Endothelial cell (in vitro differentiated cells): ENCODE measurements around the gene BIRC7. TPM values are rescaled to one million over a fixed set of nuclear protein-coding genes. Genes with fewer than 3 reads are reported as not detected.

ENCODE experiments used
- DNase-seq: peaks from one replicate; pipeline ENCODE4 v3.0.0; 2021; ENCODE audit warnings: low spot score
- H3K27ac Mint-ChIP-seq: one replicate; pipeline ENCODE4 v1.8.0; 2021; ENCODE audit warnings: mixed read lengths, inconsistent platforms; ENCODE audit not compliant: unreplicated experiment
- H3K27me3 Mint-ChIP-seq: one replicate; pipeline ENCODE4 v1.8.0; 2021; ENCODE audit warnings: mild to moderate bottlenecking, moderate library complexity, mixed read lengths, inconsistent platforms; ENCODE audit not compliant: unreplicated experiment
- H3K36me3 Mint-ChIP-seq: one replicate; pipeline ENCODE4 v1.8.0; 2021; ENCODE audit warnings: mild to moderate bottlenecking, low read depth, mixed read lengths, inconsistent platforms; ENCODE audit not compliant: unreplicated experiment
- H3K4me1 Mint-ChIP-seq: one replicate; pipeline ENCODE4 v1.8.0; 2021; ENCODE audit warnings: mild to moderate bottlenecking, mixed read lengths, inconsistent platforms; ENCODE audit not compliant: unreplicated experiment
- H3K4me3 Mint-ChIP-seq: one replicate; pipeline ENCODE4 v1.8.0; 2021; ENCODE audit warnings: mild to moderate bottlenecking, mixed read lengths, inconsistent platforms; ENCODE audit not compliant: unreplicated experiment
- H3K9me3 Mint-ChIP-seq: one replicate; pipeline ENCODE4 v1.8.0; 2021; ENCODE audit warnings: mixed read lengths, inconsistent platforms; ENCODE audit not compliant: unreplicated experiment
- total RNA-seq: library from RNA; stranded (reverse); fragmentation: NEBNext Ultra II Directional; extraction: Animal tissue kit (Norgen Biotek cat#: 25700); gene quantifications from one replicate; pipeline ENCODE4 v1.2.1, GENCODE V29; 2021; ENCODE audit not compliant: unreplicated experiment
- TF ChIP-seq, protein P1 (sequence below): fragments of 200-600 bp; sonication (generic); IDR thresholded peaks from one replicate; pipeline ENCODE4 v1.5.0; 2021; ENCODE audit warnings: antibody characterized with exemption; ENCODE audit not compliant: unreplicated experiment

Gene BIRC7
- total RNA-seq, 1 donor from 2014 or later: not detected

DNA sequence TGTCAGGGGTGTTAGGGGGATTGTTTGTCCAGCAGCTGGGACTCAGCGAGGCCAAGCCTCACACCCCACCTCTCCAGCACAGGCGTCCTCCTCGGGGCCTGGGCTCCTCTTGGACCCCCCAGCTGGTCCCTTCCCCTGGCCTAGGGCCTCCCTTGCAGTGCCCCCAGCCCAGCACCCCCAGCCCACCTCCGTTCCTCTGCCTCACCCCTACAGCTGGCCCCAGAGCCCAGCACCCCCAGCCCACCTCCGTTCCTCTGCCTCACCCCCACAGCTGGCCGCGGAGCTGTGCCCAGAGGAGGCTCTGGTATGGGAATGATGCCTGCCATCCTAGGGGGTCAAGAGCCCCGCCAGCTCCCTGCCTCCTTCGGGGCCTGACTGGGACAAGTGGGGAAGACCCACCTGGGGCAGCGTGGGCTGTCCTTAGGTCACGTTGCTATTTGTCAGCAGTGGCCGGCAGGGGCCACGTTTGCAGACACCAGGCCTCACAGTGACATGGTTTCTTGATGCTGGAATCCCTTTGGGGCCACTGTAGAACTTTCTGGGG lies 49.3 kb downstream of the BIRC7 start:
- H3K4me3 Mint-ChIP-seq: no peak overlapping the region
- no peaks in the 10 kb centered on the region for H3K9me3 Mint-ChIP-seq
- TF ChIP-seq, protein P1, sequence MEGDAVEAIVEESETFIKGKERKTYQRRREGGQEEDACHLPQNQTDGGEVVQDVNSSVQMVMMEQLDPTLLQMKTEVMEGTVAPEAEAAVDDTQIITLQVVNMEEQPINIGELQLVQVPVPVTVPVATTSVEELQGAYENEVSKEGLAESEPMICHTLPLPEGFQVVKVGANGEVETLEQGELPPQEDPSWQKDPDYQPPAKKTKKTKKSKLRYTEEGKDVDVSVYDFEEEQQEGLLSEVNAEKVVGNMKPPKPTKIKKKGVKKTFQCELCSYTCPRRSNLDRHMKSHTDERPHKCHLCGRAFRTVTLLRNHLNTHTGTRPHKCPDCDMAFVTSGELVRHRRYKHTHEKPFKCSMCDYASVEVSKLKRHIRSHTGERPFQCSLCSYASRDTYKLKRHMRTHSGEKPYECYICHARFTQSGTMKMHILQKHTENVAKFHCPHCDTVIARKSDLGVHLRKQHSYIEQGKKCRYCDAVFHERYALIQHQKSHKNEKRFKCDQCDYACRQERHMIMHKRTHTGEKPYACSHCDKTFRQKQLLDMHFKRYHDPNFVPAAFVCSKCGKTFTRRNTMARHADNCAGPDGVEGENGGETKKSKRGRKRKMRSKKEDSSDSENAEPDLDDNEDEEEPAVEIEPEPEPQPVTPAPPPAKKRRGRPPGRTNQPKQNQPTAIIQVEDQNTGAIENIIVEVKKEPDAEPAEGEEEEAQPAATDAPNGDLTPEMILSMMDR: no peak
- peaks cover 2% of the 10 kb centered on the region for H3K27me3 Mint-ChIP-seq
- H3K27ac Mint-ChIP-seq: no peak overlapping the region
- H3K36me3 Mint-ChIP-seq: peaks cover 10% of the 10 kb centered on the region
- no peaks in the 10 kb centered on the region for H3K4me1 Mint-ChIP-seq
- no peak for DNase-seq

DNA sequence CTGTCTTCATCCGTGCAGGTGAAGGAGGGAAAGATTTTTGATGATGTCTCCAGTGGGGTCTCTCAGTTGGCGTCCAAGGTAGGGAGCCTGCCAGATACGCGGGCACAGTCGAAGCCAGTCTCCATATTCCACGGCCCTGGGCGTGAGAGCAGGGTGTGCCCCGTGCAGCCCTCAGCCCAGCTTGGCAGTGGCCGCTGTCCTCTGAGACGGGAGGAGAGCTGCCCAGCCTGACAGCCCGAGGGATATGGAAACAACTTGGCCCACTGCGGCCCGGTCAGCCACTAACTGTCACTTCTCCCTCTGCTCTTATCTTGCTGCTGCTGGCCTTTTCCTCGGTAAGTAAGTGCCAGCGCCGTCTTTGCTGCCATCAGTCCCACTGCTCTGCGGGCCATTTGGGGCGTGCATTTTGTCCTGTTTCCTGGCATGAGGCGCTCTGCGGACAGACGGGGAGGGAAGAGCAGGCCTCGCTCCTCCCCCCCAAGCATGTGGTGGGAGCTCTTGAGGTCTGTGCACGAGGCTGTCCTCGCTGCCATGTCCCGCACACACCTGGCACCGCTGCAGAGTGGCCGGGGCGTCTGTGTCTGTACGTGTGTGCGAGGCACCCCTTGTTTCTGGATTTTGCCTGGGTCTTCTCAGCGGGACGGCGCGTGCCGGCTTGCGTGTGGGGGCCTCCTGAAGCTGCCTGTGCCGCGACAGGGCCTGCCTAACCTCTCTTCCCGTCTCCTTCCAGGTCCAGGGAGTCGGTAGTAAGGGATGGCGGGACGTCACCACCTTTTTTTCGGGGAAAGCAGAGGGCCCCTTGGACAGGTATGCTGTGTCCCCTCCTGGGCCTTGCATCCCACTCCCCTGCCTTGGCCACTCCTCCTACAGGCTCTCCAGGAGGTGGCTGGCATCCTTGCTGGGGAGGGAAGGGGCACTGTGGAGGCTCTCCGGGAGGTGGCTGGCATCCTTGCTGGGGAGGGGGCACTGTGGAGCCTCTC lies 50.2 kb downstream of the BIRC7 start:
- Mint-ChIP-seq H3K9me3 (no peaks in the 10 kb centered on the region), H3K36me3 (peaks cover 6% of the 10 kb centered on the region), H3K27me3 (peaks cover 2% of the 10 kb centered on the region), H3K4me1 (no peaks in the 10 kb centered on the region), H3K27ac (no peak overlapping the region), H3K4me3 (no peak overlapping the region)
- DNase-seq: no peak
- TF ChIP-seq, protein P1: no peak

DNA sequence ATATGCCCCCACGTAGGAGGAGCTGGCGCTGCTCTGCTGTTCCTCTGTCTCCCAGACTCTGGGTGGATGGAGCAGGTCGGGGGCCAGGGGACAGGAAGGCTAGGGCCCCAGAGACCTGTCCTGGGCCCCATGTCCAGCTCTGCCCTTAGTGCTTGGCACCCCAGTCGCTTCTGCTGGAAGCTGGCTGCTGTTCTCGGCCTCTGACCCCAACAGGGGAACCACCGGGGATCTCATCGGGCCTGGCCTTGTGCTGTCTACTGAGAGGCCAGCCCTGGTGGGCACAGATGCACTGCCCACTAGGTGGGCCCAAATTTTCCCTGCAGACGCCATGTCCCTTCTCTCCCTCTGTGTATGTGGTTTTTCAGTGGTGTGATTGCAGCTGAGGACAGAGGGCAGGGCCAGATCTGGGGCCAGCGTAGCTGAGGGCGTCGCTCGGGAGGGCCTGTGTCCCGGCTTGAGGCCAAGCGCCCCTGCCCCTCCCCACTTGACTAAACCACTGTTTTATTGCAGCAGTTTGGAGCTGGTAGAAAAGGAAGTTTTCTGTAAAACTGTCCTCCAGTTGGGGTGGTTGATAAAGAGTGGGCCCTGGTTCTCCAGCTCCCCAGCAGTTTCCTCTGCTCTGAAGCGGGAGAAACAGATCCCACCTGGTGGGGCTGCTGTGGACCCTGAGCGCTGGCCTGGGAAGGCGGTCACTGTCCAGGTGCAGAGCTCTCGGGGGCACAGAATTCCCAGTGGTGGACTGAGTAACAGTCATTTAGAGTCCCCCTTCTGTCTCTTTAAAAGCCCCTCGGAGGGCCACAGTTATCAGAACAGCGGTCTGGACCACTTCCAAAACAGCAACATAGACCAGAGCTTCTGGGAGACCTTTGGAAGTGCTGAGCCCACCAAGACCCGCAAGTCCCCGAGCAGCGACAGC lies 51.3 kb downstream of the BIRC7 start:
- TF ChIP-seq, protein P1: no peak
- H3K27ac Mint-ChIP-seq: no peak overlapping the region
- no peaks in the 10 kb centered on the region for H3K9me3 Mint-ChIP-seq
- peaks cover 2% of the 10 kb centered on the region for H3K27me3 Mint-ChIP-seq
- no peak overlapping the region for H3K4me3 Mint-ChIP-seq
- H3K4me1 Mint-ChIP-seq: no peaks in the 10 kb centered on the region
- DNase-seq: no peak
- H3K36me3 Mint-ChIP-seq: peaks cover 6% of the 10 kb centered on the region

DNA sequence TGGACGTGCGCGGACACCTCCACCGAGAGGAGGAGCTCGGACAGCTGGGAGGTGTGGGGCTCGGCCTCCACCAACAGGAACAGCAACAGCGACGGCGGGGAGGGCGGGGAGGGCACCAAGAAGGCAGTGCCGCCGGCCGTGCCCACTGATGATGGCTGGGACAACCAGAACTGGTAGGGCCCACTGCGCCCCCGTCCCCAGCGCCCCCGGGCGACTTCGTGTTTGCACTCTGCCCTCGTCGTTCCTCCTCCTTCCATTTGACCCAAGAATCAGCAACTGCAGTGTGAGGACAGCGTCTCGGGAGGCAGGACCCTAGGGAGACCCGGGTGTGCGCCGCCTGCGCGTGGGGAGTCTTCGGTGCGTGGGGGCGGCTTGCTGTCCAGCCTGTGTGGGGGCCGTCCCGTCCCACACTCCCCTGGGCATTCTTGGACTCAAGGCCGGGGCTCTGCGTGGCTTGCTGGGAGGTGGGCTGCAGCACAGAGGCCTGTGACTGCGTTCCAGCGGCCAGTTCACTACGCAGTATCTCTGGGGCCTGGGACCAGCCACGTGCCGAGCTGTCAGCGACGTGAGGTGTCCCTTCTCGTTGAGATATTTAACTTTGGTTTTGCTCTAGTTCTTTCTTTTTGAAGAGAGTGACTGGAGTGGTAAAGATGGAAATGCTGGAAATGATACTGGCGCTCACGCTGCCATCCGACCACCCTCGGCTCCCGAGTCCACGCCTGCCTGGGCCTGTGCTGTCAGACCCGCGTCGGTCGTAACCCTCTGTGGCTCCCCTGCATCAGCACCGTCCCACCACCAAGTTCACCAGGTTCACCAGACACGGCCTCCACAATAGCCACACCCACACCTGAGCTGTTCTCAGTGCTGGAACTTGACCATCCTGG lies 52.2 kb downstream of the BIRC7 start:
- H3K4me1 Mint-ChIP-seq: no peaks in the 10 kb centered on the region

More for the DNA sequence above, 52.2 kb downstream of the BIRC7 start:
- DNase-seq: no peak
- no peak overlapping the region for H3K27ac Mint-ChIP-seq
- TF ChIP-seq, protein P1: no peak
- peaks cover 2% of the 10 kb centered on the region for H3K27me3 Mint-ChIP-seq
- H3K36me3 Mint-ChIP-seq: peaks cover 6% of the 10 kb centered on the region
- peak overlapping the region; percentile 62 for H3K4me3 Mint-ChIP-seq
- H3K9me3 Mint-ChIP-seq: no peaks in the 10 kb centered on the region
